ENCODE data around the gene FURIN. TPM values are rescaled to one million over a fixed set of nuclear protein-coding genes. Genes with fewer than 3 reads are reported as not detected.

FURIN gene
- total and polyA plus RNA-seq, 9 of the 15 experiments (the other 6 are each of a cell fraction or from before 2014, with no cell fraction given) = 0.92 to 99.9 (median 34.8) TPM

DNA sequence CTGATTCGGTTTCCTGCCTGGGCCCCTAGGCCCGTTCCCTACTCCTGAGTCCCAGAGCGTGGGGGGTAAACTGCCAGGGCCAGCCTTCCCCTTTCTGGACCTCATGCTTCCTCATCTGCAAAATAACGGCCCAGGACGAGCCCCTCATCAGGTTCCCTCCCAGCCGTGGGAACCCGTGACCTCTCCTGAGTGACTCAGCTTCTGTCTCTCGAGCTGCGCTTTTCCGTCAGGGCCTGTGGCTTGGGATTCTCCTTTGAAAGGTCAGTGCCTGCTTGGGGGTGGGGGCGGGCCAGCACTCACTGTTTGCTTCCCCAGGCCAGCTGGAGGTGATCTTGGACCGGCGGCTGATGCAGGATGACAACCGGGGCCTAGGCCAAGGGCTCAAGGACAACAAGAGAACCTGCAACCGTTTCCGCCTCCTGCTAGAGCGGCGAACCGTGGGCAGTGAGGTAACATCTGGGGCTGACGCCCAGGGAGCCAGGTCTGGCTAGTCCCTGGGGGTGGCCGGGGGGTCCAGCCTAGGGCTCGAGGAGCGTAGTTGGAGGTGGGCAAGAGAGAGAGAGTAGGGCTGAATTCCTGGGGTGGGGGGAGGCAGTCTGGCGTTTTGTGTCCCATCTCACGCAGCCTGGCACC lies 47.5 kb downstream of the FURIN start (continued):
- TF ChIP-seq, protein P1, sequence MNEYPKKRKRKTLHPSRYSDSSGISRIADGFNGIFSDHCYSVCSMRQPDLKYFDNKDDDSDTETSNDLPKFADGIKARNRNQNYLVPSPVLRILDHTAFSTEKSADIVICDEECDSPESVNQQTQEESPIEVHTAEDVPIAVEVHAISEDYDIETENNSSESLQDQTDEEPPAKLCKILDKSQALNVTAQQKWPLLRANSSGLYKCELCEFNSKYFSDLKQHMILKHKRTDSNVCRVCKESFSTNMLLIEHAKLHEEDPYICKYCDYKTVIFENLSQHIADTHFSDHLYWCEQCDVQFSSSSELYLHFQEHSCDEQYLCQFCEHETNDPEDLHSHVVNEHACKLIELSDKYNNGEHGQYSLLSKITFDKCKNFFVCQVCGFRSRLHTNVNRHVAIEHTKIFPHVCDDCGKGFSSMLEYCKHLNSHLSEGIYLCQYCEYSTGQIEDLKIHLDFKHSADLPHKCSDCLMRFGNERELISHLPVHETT (CRISPR knock-in tag; conservative IDR thresholded peaks at IDR 0.05 in 1 of 2, IDR thresholded peaks at IDR 0.05 in 1 of 2) = peak in 1 of 2 experiments; percentile 66; a peak in 2 of 4 replicates
- TF ChIP-seq, protein P2, sequence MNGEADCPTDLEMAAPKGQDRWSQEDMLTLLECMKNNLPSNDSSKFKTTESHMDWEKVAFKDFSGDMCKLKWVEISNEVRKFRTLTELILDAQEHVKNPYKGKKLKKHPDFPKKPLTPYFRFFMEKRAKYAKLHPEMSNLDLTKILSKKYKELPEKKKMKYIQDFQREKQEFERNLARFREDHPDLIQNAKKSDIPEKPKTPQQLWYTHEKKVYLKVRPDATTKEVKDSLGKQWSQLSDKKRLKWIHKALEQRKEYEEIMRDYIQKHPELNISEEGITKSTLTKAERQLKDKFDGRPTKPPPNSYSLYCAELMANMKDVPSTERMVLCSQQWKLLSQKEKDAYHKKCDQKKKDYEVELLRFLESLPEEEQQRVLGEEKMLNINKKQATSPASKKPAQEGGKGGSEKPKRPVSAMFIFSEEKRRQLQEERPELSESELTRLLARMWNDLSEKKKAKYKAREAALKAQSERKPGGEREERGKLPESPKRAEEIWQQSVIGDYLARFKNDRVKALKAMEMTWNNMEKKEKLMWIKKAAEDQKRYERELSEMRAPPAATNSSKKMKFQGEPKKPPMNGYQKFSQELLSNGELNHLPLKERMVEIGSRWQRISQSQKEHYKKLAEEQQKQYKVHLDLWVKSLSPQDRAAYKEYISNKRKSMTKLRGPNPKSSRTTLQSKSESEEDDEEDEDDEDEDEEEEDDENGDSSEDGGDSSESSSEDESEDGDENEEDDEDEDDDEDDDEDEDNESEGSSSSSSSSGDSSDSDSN (IDR thresholded peaks at IDR 0.05; ENCODE audit: borderline replicate concordance in 1 of 2, low read depth in 2 of 2, low read length in 2 of 2) = 0 out of 4 replicates have a peak, but pooled peaks of 1 of the 2 experiments have one; percentile 38
- TF ChIP-seq ZEB2 (IDR thresholded peaks at IDR 0.05) = no peak
- peak; percentile 69; the same call in 1 of the 2 replicates for TF ChIP-seq ZNF589 (CRISPR knock-in tag; IDR thresholded peaks at IDR 0.05; ENCODE audit: low read depth)
- TF ChIP-seq SMARCE1 (IDR thresholded peaks at IDR 0.05) = peak; percentile 61
- TF ChIP-seq, protein P3, sequence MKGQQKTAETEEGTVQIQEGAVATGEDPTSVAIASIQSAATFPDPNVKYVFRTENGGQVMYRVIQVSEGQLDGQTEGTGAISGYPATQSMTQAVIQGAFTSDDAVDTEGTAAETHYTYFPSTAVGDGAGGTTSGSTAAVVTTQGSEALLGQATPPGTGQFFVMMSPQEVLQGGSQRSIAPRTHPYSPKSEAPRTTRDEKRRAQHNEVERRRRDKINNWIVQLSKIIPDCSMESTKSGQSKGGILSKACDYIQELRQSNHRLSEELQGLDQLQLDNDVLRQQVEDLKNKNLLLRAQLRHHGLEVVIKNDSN (CRISPR knock-in tag; IDR thresholded peaks at IDR 0.05) = peak; percentile 68
- TF ChIP-seq CCNT2 (IDR thresholded peaks at IDR 0.05; ENCODE audit: borderline replicate concordance, extremely low read depth, insufficient read length, low read depth, low read length) = no peak
- TF ChIP-seq EGR1 (conservative IDR thresholded peaks at IDR 0.05) = peak; percentile 64
- TF ChIP-seq, protein P4, sequence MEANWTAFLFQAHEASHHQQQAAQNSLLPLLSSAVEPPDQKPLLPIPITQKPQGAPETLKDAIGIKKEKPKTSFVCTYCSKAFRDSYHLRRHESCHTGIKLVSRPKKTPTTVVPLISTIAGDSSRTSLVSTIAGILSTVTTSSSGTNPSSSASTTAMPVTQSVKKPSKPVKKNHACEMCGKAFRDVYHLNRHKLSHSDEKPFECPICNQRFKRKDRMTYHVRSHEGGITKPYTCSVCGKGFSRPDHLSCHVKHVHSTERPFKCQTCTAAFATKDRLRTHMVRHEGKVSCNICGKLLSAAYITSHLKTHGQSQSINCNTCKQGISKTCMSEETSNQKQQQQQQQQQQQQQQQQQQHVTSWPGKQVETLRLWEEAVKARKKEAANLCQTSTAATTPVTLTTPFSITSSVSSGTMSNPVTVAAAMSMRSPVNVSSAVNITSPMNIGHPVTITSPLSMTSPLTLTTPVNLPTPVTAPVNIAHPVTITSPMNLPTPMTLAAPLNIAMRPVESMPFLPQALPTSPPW (CRISPR knock-in tag; IDR thresholded peaks at IDR 0.05) = peak; percentile 73
- peak; percentile 25 to 52; a peak in 2 of 4 replicates for TF ChIP-seq RAD21 (CRISPR knock-in tag; conservative IDR thresholded peaks at IDR 0.05 in 1 of 2, IDR thresholded peaks at IDR 0.05 in 1 of 2)
- TF ChIP-seq, protein P5, sequence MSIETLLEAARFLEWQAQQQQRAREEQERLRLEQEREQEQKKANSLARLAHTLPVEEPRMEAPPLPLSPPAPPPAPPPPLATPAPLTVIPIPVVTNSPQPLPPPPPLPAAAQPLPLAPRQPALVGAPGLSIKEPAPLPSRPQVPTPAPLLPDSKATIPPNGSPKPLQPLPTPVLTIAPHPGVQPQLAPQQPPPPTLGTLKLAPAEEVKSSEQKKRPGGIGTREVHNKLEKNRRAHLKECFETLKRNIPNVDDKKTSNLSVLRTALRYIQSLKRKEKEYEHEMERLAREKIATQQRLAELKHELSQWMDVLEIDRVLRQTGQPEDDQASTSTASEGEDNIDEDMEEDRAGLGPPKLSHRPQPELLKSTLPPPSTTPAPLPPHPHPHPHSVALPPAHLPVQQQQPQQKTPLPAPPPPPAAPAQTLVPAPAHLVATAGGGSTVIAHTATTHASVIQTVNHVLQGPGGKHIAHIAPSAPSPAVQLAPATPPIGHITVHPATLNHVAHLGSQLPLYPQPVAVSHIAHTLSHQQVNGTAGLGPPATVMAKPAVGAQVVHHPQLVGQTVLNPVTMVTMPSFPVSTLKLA (conservative IDR thresholded peaks at IDR 0.05) = peak in 1 of 2 experiments; percentile 73; a peak in 3 of 4 replicates
- TF ChIP-seq CBFA2T3 (IDR thresholded peaks at IDR 0.05) = peak; percentile 54
- peak; percentile 47; the same call in 1 of the 2 replicates for TF ChIP-seq ZBTB7A (IDR thresholded peaks at IDR 0.05; ENCODE audit: borderline replicate concordance, control insufficient read depth, low read depth, low read length)
- TF ChIP-seq ZNF583 (CRISPR knock-in tag; IDR thresholded peaks at IDR 0.05) = peak; percentile 78; the same call in 1 of the 2 replicates
- TF ChIP-seq ZSCAN32 (CRISPR knock-in tag; IDR thresholded peaks at IDR 0.05) = no peak
- peak; percentile 70 for TF ChIP-seq DPF2 (IDR thresholded peaks at IDR 0.05)
- TF ChIP-seq TARDBP (IDR thresholded peaks at IDR 0.05) = no peak
- TF ChIP-seq CSDE1 (IDR thresholded peaks at IDR 0.05) = no peak
- TF ChIP-seq FOXP1 (CRISPR knock-in tag; IDR thresholded peaks at IDR 0.05) = no peak

Measured in K562 (cell line).